LHCN-M2 (cell line): ENCODE data around the gene OGFOD3. TPM values are rescaled to one million over a fixed set of nuclear protein-coding genes. Genes with fewer than 3 reads are reported as not detected.
A peak's percentile ranks its signal among the peaks of the same experiment; 100 is the strongest.

ENCODE experiments used
- DNase-seq: peaks from one replicate; pipeline ENCODE4 v3.0.0-alpha.2; 2012; ENCODE audit warnings: low read depth
- total RNA-seq: library from RNA; depleted of rRNA; stranded (reverse); fragments of >200 nt; gene quantifications from 2 replicates; pipeline ENCODE4 v1.2.3, GENCODE V29; 2014

Gene OGFOD3
- total RNA-seq, 1 experiment from 2014 or later: 28.7 TPM

DNA sequence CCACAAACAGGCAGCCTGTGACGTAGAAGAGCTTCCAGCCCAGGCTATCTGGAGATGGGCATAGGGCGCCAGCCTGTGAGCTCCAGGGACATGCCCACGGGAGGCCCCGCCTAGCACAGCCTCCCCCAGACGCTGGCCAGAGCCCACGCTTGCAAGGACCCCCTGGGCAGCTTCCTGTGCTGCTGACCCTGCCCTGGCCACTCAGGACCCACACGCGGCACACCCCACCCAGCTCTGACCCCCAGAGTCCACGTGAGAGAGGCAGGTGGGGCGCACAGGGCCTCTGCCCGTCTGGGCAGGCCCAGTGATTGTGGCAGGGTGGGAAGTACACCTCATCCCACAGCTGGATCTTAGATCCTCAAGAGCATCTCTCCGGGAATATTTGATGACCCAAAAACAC, 28.3 kb upstream of the OGFOD3 start:
- DNase-seq: no peak

- DNase-seq: no peak
Observed at GRCh38 chr17:82446124-82446523, 27.7 kb upstream of the OGFOD3 start.

GRCh38 chr17:82445542-82445941, 27.2 kb upstream of the OGFOD3 start:
- no peak for DNase-seq

GRCh38 chr17:82444941-82445521, 26.6 kb upstream of the OGFOD3 start:
- no peak for DNase-seq

DNA sequence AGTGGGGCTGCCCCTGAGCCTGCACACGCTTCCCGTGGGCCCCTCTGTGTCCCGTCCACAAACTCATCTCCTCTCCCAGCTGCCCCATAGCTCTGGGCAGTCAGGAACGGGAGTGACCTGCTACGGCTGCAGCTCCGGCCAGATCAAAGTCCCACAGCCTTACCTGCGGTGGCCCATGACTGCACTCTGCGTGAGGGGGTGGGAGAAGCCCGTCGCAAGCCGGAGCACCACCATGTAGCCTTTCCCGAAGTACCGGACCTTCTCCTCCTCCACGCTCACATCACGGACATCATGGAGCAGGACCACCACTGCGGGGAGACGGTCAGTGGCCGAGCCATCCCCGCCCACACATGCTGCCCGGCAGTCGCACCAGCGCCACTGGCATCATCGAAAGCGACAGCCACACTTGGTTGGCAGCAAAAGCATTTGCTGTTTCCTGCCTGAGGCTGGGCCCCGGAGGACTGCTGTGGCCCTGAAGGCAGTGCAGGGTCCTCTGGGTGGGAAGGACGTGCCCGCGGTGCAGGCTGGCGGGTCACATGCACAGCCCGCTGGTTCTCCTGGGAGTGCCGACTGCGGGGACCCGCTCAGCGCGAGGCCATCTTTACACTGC, 26.0 kb upstream of the OGFOD3 start:
- no peak for DNase-seq

DNA sequence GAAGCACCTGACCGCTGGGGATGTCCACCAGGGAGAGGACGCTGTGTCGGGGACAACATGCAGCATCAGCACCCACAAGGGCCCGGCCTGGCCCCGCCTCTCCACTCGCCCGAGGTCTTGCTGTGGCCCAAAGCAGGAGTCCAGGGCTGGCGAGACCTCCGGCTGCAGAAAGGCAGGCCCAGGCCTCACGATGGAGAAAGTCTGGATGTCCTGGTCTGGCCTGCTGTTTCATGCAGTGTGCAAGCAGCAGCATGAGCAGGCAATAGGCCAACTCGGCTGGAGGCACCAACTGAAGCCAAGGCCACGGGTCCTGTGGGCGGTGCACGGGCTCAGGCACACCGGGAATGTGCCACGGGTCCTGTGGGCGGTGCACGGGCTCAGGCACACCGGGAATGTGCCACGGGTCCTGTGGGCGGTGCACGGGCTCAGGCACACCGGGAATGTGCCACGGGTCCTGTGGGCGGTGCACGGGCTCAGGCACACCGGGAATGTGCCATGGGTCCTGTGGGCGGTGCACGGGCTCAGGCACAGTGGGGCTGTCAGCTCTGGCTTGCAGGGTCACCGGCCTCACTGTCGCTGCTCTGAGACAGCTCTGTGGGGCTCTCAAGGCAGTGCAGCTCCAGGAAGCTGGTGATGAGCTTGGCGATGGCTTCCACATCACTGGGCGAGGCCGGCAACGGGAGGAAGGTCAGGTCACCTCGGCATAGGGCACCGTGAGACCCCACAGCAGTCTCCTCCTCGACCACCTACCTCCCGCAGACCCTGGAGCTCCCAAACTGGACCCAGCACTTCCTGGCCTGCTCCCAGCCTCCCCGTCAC, 25.3 kb upstream of the OGFOD3 start:
- no peak for DNase-seq

DNA sequence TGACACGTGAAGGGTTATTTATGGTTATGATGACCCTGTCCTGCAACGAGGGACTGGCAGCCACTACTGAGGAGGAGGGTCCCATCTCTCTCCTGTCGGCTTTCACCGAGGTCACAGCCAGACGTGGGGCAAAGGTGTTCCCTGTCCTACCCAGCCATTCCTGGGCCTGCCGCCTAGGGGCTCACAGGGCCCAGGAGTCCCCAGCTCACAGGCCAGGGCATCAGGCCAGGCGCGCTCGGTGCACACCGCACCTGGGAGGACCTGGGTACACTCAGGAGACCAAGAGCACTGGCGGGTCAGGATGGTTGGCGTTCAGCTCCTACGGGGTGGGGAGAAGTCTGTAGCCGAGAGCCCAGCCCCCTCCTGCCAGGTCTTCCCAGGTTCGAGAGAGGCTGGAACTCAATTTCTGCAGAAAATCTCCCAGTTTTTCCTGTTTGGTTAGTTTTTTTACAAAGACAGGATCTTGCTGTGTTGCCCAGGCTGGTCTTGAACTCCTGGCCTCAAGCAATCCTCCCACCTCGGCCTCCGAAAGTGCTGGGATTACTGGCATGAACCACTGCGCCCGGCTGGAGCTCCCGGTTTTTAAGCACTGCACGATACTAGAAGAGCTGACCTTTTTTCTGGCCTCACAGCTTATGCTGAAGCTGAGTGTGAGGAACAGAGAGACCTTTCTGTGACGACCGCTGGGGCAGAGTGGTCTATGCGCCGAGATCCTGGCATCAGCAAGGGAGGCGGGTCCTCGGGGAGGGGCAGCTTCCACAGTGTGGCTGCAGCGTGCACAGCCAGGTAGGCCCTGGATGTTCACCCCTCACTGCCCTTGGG, 24.5 kb upstream of the OGFOD3 start:
- no peak for DNase-seq

- DNase-seq: no peak
Observed at GRCh38 chr17:82441691-82442487, 23.5 kb upstream of the OGFOD3 start.

DNA sequence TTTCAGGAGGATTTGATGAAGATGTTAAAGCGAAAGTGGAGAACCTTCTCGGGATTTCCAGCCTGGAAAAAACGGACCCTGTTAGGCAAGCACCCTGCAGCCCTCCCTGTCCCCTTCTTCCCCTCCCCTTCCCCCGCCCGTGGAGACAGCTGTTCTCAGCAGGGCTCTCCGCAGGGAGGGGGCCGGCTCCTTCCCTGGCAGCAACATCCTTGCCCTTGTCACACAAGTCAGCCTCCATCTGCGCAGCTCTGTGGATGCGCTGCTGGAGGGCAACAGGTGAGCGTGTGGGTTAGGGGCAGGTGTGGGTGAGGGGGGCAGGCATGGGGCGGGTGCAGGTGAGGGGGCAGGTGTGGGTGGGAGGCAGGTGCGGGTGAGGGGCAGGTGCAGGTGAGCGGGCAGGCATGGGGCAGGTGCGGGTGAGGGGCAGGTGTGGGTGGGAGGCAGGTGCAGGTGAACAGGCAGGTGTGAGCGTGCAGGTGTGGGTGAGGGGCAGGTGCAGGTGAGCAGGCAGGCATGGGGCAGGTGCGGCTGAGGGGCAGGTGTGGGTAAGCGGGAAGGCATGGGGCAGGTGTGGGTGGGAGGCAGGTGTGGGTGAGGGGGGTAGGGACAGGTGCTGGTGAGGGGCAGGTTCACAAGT, 22.7 kb upstream of the OGFOD3 start:
- DNase-seq: peak; percentile 72

DNA sequence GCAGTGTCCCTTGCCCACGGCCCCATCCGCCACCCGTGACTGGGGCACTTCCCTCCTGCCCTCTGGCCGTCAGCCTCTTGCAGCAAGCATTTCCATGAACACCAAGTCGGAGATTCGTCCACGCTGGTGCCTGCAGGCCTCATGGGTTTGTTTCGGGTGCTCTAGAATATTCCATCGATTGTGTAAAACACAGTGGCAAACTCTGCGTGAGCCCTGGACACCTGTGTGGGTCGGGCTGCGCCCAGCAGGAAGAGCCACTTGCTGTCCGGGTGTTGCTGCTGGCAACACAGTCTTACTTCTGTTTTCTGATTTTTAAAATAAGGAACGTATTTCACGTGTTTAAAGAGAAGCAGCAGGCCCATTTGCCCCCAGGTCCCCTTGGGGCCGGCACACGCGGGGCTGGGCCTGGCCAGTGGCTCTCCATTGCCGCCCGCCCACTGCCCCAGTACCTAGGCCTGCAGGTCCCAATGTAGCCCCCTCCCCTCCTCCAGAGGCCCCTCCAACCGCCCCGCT, 22.1 kb upstream of the OGFOD3 start:
- no peak for DNase-seq

DNA sequence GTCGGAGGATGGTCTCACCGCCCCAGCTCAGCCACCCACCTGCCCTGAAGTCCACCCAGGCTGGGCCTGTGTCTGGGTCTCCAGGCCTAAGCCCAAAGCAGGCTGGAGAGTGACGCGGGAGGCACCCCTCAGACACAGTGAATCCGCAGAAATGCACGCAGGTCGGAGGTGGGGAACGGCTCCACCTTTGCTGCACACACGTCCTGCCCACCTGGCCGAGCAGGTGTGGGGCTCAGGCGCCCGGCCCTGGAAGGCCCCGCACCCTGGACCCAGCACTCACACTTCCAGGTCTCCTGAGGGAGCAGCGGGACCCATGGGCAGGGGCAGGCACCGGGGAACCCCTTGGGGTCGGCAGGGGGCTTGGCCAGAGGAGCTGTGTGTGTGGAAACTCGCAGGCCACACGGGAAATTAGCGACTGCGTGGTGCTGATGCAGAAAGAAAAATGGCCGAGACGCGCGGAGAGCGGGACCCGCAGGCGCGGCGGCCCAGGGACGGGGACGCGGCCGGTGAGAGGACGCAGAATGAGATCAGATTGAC, 21.5 kb upstream of the OGFOD3 start:
- no peak for DNase-seq

DNA sequence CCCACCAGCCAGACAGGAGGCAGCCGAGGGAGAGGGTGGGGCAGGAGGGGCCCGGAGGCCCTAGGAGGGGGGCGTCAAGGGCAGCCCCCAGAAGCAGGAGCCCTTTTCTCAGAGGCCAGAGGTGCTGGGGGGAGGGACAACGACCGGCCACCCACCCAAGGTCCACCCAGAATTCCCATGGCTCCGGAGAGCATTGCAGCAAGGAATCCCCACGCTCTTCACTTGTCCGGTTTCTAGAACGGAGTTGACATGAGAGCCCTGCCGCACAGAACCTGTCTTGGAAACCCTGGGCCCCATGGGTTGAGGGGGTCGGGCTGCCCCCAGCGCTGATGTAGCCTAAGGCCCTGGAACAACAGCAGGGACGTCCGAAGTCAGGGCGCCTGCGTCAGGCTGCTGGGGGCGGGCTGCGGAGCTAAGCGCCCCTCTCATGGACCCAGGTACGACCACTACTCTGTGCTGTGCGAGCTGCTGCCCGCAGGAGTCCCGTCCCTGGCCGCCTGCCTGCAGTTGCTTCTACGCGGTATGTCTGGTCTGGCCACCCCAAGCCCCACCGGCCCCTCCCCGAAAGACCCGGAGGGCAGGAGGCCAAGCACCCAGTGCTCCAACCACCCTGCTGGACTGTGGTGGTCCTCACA, 20.9 kb upstream of the OGFOD3 start:
- DNase-seq: no peak

GRCh38 chr17:82438401-82439193, 20.2 kb upstream of the OGFOD3 start:
- DNase-seq: no peak

DNA sequence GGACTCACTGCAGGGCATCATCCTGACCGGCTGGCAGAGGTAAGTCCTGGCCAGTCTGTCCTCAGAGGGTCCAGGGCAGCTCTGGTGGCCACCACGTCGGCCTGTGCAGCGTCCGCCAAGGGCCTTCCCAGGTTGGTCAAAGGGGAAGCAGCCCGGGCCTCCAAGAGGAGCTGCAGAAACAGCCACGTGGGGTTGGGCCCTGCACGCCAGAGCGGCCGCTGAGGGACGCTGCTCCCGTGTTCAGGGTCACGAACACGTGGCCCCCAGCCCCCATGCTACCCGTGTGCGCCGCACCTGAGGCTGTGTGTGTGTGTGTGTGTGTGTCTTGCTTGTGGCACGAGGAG, 18.9 kb upstream of the OGFOD3 start:
- DNase-seq: no peak

DNA sequence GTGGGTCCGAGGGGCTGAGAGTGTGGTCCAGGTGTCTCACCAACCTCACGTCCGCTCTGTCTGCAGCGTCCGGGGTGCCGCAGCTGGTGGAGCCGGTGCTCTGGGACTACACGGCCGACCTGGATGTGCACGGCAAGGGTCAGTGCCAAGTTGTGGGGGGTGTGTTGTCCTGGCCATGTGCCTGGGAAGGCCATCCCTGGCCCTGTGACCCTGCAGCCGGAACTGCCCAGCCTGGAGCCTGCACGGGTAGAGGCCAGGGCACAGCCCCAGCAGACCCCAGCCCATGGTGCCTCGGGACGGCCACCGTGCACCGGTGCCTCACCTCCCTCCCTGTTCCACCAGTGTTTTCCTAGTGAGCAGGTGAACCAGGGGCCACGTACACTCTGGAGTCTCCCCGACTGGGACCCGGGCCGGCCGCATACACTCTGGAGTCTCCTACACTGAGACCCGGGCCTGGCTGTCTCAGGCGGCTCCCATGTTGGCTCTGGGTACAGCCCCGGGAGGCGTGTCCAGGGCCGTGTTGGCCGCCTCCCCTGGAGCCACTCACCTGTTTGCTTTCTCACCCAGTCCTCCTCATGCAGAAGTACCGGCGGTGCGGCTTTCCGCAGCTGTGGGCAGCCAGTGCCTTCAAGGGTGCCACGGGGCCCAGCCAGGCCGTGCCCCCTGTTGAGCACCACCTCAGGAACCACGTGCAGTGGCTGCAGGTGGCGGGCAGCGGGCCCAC, 18.4 kb upstream of the OGFOD3 start:
- no peak for DNase-seq

GRCh38 chr17:82435601-82436583, 17.5 kb upstream of the OGFOD3 start:
- no peak for DNase-seq

- peak; percentile 29 for DNase-seq
Observed at GRCh38 chr17:82435103-82435502, 16.7 kb upstream of the OGFOD3 start.
